ACHN (cell line): ENCODE measurements around the gene SH3RF1.

Experiments
- DNase-seq: peaks from one replicate; pipeline ENCODE4 v3.0.0-alpha.2; 2015
- in situ Hi-C: cut with HindIII; loops from 2 replicates; pipeline ENCODE4 v1.10.0; 2017; ENCODE audit warnings: low sequenced_read_pairs, low pct_ligation_motif_present, low pct_unique_long_range_greater_than_20kb

The SH3RF1 gene

GRCh38 chr4:169132561-169133305, 138.0 kb downstream of the SH3RF1 start:
- DNase-seq = no peak
- in situ Hi-C loops = no loop called here

DNA sequence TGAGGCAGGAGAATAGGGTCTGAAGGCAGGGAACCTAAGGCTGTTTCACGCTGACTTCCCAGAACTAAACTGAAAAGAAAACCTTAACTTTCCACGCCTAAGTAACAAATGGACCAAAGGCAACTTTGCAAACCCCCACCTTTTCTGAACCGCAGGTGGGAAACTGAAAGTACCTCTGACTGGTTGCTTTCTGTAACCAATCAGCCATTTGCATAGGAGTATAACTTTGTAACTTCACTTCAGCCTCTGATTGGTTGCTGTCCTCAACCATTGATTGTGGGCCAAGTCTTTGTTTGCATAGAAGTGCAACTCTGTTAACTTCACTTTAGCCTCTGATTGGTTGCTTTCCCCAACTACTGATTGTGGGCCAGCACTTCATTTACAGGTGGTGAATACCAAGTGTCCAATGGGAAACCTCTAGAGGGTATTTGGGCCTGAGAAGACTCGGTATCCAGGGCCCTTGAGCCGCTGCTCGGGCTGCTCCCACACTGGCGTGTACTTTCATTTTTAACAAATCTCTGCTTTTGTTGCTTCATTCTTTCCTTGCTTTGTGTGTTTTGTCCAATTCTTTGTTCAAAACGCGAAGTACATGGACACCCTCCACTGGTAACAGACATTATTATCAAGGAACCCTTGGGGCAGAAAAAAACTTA, 139.1 kb downstream of the SH3RF1 start:
- in situ Hi-C loops = no loop called here
- DNase-seq = no peak

DNA sequence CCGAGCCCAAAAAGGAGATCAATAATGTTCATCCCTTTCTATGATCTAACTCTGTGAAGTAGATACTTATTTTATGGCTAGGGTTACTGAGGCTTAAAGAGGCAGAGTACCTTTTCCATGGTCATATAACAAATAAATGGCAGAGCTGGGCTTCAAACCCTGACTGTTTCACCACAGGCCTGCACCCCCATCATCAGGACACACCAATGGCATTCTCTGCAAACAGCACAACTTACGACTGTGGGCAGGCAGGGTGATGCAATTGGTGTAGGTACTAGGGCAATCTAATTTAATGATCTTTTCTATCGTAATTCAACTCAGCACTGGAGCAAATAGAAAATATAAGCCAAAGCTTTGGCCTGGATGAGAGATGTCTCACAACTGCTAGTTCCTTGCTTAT, 141.9 kb downstream of the SH3RF1 start:
- DNase-seq = no peak
- in situ Hi-C loops = no loop called here

GRCh38 chr4:169127314-169127713, 143.4 kb downstream of the SH3RF1 start:
- in situ Hi-C loops = no loop called here
- no peak for DNase-seq

DNA sequence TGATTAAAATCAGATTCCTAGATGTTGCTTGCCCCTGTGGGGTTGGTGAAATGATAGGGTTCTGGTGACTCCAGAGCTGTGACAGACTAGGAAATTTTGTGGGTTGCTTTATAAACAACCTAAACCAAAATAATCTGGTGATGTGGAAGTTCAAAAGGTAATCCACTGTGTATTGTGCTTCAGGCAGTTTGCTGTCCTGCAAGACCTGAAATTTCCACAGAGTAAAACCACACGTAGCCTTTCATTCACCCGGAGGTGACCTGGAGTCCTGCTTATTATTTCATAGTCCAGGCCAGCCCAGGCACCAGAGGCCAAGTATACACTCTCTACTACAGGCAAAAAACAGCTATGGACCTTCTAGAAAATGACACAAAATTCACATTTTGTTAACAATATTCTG, 146.1 kb downstream of the SH3RF1 start:
- DNase-seq = no peak
- in situ Hi-C loops = no loop called here

GRCh38 chr4:169122422-169122821, 148.3 kb downstream of the SH3RF1 start:
- no peak for DNase-seq
- in situ Hi-C loops = no loop called here

DNA sequence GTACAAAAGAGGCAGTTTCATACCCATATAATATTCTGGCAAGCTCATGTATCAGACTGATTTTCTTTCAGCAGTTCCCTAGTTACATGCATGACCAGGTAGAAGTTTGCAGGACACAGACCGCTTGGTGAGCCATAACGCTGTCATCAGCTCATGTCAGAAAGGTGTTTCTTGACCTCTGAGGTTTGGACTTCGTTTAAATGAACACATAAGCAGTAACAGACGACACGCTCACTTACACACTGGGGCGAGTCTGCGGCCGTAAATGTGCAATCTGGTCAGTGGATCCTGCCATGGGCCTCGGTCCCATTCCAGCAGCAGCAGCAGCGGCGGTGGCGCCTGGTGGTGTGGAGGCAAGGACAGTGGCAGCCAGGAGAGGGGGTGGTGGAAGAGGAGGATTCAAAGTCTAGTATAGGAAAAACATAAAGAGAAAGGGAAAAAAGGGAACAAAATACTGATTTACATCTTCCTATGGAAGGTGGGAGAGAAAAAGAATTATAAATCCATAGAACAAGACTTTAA, 148.8 kb downstream of the SH3RF1 start:
- DNase-seq = no peak
- in situ Hi-C loops = no loop called here

GRCh38 chr4:169120624-169121023, 150.1 kb downstream of the SH3RF1 start:
- DNase-seq = no peak
- in situ Hi-C loops = no loop called here

DNA sequence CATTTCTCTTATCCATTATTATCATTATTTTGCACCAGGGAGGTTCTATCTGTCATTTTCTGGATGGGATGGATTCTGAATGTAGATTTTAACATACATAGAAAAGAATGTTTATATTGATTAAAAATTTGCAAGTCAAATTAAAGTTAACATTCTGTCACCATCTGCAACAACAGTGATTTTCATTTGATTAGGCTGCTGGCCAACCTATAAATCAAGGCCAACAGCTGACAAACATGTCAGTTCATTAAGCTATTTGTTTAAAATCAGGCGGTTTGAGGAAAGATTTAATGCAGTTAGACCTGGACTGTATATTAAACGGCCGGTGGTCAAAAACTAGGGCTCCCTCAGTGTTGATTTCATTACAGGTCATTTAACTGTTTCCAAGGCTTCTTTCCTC, 151.2 kb downstream of the SH3RF1 start:
- in situ Hi-C loops = no loop called here
- DNase-seq = no peak

DNA sequence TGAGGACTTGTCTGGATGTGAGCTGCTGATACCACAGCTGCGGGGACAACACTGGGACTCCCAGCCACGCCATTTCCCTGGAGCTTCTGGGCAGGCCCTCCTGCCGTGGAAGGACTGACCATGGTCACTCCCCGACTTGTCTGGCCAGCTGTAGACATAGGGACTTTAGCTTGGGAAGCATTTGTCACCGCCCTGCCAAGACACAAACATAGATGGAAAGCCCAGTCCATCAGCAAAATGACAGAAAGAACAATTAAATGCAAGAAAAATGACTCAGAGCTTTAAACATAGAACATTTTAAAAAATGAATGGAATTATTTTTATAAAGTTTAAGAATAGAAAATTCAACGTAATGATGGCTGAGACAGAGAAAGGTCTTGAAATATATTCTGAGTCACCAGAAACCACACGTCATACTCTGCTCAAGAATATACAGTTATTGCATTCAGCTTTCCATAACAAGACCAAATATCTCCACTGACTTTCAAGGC, 153.1 kb downstream of the SH3RF1 start:
- in situ Hi-C loops = no loop called here
- DNase-seq = no peak

DNA sequence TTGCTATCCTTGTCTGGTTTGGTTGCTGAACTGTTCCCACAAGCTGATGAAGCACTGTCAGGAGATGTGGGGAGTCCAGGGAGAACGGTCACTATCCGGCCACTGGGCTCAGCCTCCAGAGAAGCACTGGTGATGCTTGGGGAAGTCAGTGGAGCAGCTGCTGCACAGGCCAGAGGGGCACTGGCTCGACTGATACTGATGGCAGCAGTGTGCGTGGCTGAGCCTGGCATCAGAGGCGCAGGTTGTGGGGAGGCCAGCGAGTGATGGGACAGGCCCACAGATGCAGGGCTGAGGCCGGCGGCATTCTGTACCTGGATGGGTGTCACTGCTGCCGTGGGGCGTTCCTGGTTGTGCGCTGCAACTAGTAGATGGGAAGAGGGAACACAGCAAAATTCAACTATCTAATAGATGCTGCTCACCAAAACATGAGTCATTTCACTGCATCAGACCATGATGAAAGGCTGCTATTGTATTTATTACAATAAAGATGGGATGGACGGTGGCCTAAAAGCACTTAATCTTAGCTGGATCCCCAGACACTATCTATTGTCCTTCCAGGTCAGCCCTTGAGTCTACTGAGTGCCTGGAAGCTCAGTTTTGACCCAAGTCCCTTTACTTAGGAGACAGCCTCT, 154.4 kb downstream of the SH3RF1 start:
- in situ Hi-C loops = no loop called here

DNA sequence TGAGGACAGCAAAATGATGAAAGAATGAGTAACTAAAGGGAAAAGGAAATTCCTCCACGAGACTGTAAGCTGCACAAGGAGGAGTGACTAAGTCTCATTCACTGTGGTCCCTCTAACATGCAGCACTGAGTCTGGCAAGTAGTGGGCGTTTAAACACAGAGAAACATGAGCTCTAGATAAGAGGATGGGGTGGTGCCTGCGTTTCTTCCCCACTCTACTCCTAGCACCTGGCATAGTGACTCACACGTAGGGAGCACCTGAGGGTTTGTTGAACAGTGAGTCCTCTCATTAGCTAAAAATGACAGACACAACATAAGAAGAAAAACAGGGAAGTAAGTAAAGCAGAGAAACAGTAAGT, 154.9 kb downstream of the SH3RF1 start:
- in situ Hi-C loops = no loop called here
- DNase-seq = peak; percentile 91

More for the DNA sequence above, 154.4 kb downstream of the SH3RF1 start:
- no peak for DNase-seq

DNA sequence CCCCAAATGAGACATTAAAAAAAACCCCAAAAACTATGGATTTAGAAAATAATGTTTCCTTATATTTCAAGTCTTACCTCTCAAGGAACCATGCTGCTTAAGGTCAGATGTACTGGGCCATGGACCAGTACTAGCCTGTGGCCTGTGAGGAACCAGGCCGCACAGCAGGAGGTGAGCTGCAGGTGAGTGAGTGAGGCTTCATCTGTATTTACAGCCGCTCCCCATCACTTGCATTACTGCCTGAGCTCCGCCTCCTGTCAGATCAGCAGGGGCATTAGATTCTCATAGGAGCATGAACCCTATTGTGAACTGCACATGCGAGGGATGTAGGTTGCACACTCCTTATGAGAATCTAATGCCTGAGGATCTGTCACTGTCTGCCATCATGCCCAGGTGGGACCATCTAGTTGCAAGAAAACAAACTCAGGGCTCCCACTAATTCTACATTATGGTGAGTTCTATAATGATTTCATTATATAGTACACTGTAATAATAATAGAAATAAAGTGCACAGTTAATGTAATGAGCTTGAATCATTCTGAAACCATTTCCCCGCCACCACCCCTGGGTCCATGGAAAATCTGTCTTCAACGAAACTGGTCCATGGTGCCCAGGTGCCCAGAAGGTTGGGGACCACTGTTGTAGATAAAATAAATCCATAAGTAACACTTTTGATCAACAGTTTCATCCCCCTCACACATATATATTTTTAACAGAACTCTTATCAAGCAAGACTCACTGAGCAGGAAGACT, 155.4 kb downstream of the SH3RF1 start:
- in situ Hi-C loops = no loop called here
- DNase-seq = no peak

DNA sequence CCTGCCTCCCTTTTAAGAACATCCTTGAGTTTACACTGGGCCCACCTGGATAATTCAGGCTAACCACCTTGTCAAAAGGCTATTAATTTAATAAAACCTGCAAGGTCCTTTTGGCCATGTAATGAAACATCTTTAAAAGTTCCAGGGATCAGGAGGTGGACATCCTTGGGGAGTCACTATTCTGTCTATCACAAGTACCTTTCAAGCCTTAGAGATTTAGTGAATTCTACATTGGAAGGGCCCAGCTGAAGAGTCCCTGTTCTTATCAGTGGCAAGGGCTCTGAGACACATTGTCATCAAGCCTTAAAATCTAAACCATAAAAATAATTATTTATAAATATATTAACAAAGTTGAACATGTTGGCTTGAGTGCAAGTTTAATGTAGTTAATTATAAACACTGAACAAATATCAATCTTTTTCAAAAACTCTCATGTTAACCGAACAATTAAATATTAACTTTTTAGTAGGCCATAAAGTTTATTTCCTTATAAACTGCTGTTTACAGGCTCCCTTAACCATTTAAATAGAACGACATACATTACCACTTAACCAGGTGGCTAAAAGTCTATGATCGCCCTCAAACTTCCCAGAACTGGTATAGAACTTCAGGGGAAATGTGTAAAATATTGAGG, 156.3 kb downstream of the SH3RF1 start:
- in situ Hi-C loops = no loop called here
- DNase-seq = no peak

- in situ Hi-C loops = no loop called here
- DNase-seq = no peak
These were observed 160.1 kb downstream of the SH3RF1 start for GRCh38 chr4:169110633-169111032.

- no peak for DNase-seq
- in situ Hi-C loops = no loop called here
These were observed 161.6 kb downstream of the SH3RF1 start for GRCh38 chr4:169109035-169109675.

DNA sequence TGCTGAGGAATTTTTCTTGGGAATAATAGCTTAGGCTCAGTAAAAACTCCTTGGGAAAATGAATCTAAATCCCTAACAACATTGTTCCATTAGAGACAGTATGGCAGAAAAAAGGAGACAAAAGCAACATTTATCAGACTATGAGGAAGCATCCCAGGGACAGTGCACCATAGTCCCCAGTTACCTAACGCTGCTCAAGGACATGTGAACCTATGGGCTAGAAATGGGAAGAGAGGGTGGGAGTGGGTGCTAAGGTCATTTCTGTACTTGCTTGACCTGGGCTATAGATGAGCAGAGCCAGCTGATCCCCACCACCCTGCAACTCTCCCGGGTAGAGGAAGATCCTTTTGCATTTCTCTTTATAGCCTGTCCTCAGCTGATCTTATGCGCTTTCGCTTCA, 162.5 kb downstream of the SH3RF1 start:
- in situ Hi-C loops = no loop called here
- DNase-seq = no peak

- no peak for DNase-seq
- in situ Hi-C loops = no loop called here
These were observed 163.2 kb downstream of the SH3RF1 start for GRCh38 chr4:169107528-169107927.
